Endothelial cell of umbilical vein (primary cell): ENCODE data around the gene FUT2. TPM values are rescaled to one million over a fixed set of nuclear protein-coding genes. Genes with fewer than 3 reads are reported as not detected.
"Not testable (repeated sequence)": the region's sequence is repeated elsewhere in the genome, so short reads cannot be mapped to it uniquely, and the experiment has no call there.

Experiments used
- BruUV-seq: library from RNA; stranded (reverse); fragments of 400-500 nt; replicated peaks from 2 replicates; lab custom pipeline; 2021; lab: Mats Ljungman, UMichigan
- CTCF ChIA-PET: fragments of 300-600, 350-600 bp; sonication (Branson Sonifier 250); formaldehyde crosslinking; loops from one replicate; lab custom pipeline; 2021; ENCODE audit warnings: antibody characterized with exemption, inconsistent platforms; lab: Charles Lee
- POLR2A ChIA-PET: fragments of 300-600, 350-600 bp; sonication (Branson Sonifier 250); formaldehyde crosslinking; loops from one replicate; lab custom pipeline; 2021; ENCODE audit warnings: antibody characterized with exemption, inconsistent platforms; lab: Charles Lee
- DNase-seq: peaks from one replicate; pipeline ENCODE4 v3.0.0-alpha.2; 2011; ENCODE audit warnings: low read depth, low spot score
- FAIRE-seq: peaks from 2 replicates; lab custom pipeline; 2011; peaks lifted over from hg19 to GRCh38; lab: Jason Lieb, UNC
- H2AFZ ChIP-seq: 2 replicates; pipeline ENCODE4 v1.6.0; 2012; ENCODE audit warnings: low read depth, low read length, control low read depth, inconsistent platforms
- H3K27ac ChIP-seq: 2 replicates; pipeline ENCODE4 v1.5.1; 2011; ENCODE audit warnings: low read depth, mild to moderate bottlenecking, control low read depth, low read length, moderate library complexity; ENCODE audit not compliant: insufficient read depth
- H3K27me3 ChIP-seq, 2 experiments: 2 replicates each; pipeline versions ENCODE4 v1.6.0 to v1.6.1; 2011; ENCODE audit warnings: low read length in 2 of 2, mixed read lengths in 1 of 2; ENCODE audit not compliant: control insufficient read depth in 2 of 2, insufficient read depth in 2 of 2
- H3K36me3 ChIP-seq, 2 experiments: 2 replicates in 1 of 2; 3 replicates in 1 of 2; pipeline ENCODE4 v1.5.1; 2011; ENCODE audit warnings: low read length in 2 of 2, mild to moderate bottlenecking in 1 of 2, moderate library complexity in 1 of 2; ENCODE audit not compliant: control insufficient read depth in 2 of 2, insufficient read depth in 2 of 2; ENCODE audit errors: extremely low read depth in 1 of 2
- H3K4me1 ChIP-seq: 3 replicates; pipeline ENCODE4 v1.5.1; 2011; ENCODE audit warnings: mild to moderate bottlenecking, low read length; ENCODE audit not compliant: control insufficient read depth, insufficient read depth; ENCODE audit errors: extremely low read depth
- H3K4me2 ChIP-seq: 2 replicates; pipeline ENCODE4 v1.6.1; 2011; ENCODE audit warnings: low read length, control low read depth, mixed read lengths; ENCODE audit not compliant: insufficient read depth
- H3K4me3 ChIP-seq, 3 experiments: fragments of 200-600 bp in 1 of 3; sonication (generic), shearing (Covaris generic) in 1 of 3; replicated peaks in 1 of 3; 2 replicates each; pipeline ENCODE4 v1.5.1; 2011 to 2016; ENCODE audit warnings: control low read depth in 3 of 3, low read length in 3 of 3, mild to moderate bottlenecking in 2 of 3, inconsistent platforms in 1 of 3, low read depth in 1 of 3, moderate library complexity in 1 of 3; ENCODE audit not compliant: insufficient read depth in 1 of 3
- H3K79me2 ChIP-seq: 2 replicates; pipeline ENCODE4 v1.6.0; 2012; ENCODE audit warnings: low read length, inconsistent platforms; ENCODE audit not compliant: control insufficient read depth, insufficient read depth
- H3K9ac ChIP-seq: replicated peaks from 2 replicates; pipeline ENCODE3; 2011; ENCODE audit warnings: low read length, control low read depth; ENCODE audit not compliant: insufficient read depth; ENCODE audit errors: extremely low read depth
- H3K9me1 ChIP-seq: replicated peaks from 3 replicates; pipeline ENCODE4 v1.6.0; 2011; ENCODE audit warnings: mild to moderate bottlenecking, low read length; ENCODE audit not compliant: control insufficient read depth, insufficient read depth; ENCODE audit errors: extremely low read depth
- H3K9me3 ChIP-seq: replicated peaks from 2 replicates; pipeline ENCODE4 v1.5.1; 2012; ENCODE audit warnings: low read length, inconsistent platforms; ENCODE audit not compliant: control insufficient read depth, insufficient read depth
- H4K20me1 ChIP-seq: replicated peaks from 2 replicates; pipeline ENCODE3; 2011; ENCODE audit warnings: mild to moderate bottlenecking, low read length; ENCODE audit not compliant: control insufficient read depth, insufficient read depth; ENCODE audit errors: extremely low read depth
- CTCF ChIP-seq, 2 donors: IDR thresholded peaks; 1 replicate in 1 of 2; 2 replicates in 1 of 2; pipeline ENCODE4 v1.5.1; 2011; ENCODE audit warnings: low read length in 2 of 2, mild to moderate bottlenecking in 2 of 2, moderate library complexity in 2 of 2, control low read depth in 1 of 2, inconsistent platforms in 1 of 2, low read depth in 1 of 2; ENCODE audit not compliant: insufficient read depth in 1 of 2; ENCODE audit errors: extremely low read depth in 1 of 2
- EZH2 ChIP-seq: IDR thresholded peaks from 2 replicates; pipeline ENCODE4 v1.6.1; 2012; ENCODE audit warnings: borderline replicate concordance, low read depth, mild to moderate bottlenecking, moderate library complexity, low read length, inconsistent platforms; ENCODE audit not compliant: severe bottlenecking
- FOS ChIP-seq: IDR thresholded peaks from 2 replicates; pipeline ENCODE4 v1.6.1; 2011; ENCODE audit warnings: mild to moderate bottlenecking, low read length, moderate library complexity, borderline replicate concordance; ENCODE audit not compliant: insufficient read depth
- GATA2 ChIP-seq: IDR thresholded peaks from 2 replicates; pipeline ENCODE4 v1.7.0; 2011; ENCODE audit warnings: low read depth, mild to moderate bottlenecking, moderate library complexity, mixed read lengths, low read length; ENCODE audit not compliant: insufficient read length, insufficient read depth
- JUN ChIP-seq: IDR thresholded peaks from 2 replicates; pipeline ENCODE4 v1.6.1; 2011; ENCODE audit warnings: borderline replicate concordance, low read depth; ENCODE audit not compliant: insufficient read length, insufficient read depth
- MAX ChIP-seq: IDR thresholded peaks from 2 replicates; pipeline ENCODE4 v1.6.1; 2011; ENCODE audit not compliant: insufficient read depth, insufficient read length
- MYC ChIP-seq: IDR thresholded peaks from one replicate; pipeline ENCODE4 v1.6.1; 2011; ENCODE audit warnings: mild to moderate bottlenecking, low read depth, low read length
- POLR2A ChIP-seq: IDR thresholded peaks from 2 replicates; pipeline ENCODE4 v1.6.1; 2012; ENCODE audit warnings: low read depth, mild to moderate bottlenecking, control low read depth, low read length
- POLR2AphosphoS5 ChIP-seq: IDR thresholded peaks from 2 replicates; pipeline ENCODE4 v1.6.1; 2012; ENCODE audit warnings: low read depth, mild to moderate bottlenecking, control low read depth, low read length, moderate library complexity; ENCODE audit not compliant: insufficient read depth
- dilution Hi-C: fragments of 300-500 bp; cut with MboI; formaldehyde crosslinking; loops from one replicate; pipeline ENCODE4 v1.15.0; 2019; ENCODE audit warnings: low sequenced_read_pairs; ENCODE audit not compliant: extremely low pct_ligation_motif_present
- intact Hi-C: fragments of 100-400 bp; cut with micrococcal nuclease; formaldehyde crosslinking; loops from one replicate; pipeline ENCODE4 v1.10.0; 2022
- polyA plus RNA-seq, 4 experiments: library from polyadenylated mRNA; depleted of rRNA in 3 of 4; stranded (reverse) in 3 of 4; unstranded in 1 of 4; fragments of >200 nt; gene quantifications; 2 replicates each; pipeline versions ENCODE4 v1.2.1 to v1.2.3, GENCODE V29; 2011 to 2012; ENCODE audit warnings: missing spikeins in 1 of 4
- total RNA-seq: library from RNA; stranded (reverse); gene quantifications from 2 replicates; pipeline ENCODE4 v1.2.3, GENCODE V29; 2021

FUT2 gene
- total and polyA plus RNA-seq, 2 donors (not counting 3 experiments of a cell fraction or from before 2014, with no cell fraction given) = not detected

GRCh38 chr19:48678201-48678600 lies 17.6 kb upstream of the FUT2 start:
- Histone ChIP-seq H3K36me3 (no peaks in the 10 kb centered on the region), H3K9me3 (no peaks in the 10 kb centered on the region), H2AFZ (no peak overlapping the region), H3K9ac (no peak overlapping the region), H3K27me3 (no peaks in the 10 kb centered on the region), H3K27ac (no peak overlapping the region), H3K4me3 (no peak overlapping the region), H3K79me2 (no peaks in the 10 kb centered on the region), H4K20me1 (no peaks in the 10 kb centered on the region), H3K4me1 (no peaks in the 10 kb centered on the region), H3K9me1 (no peaks in the 10 kb centered on the region), H3K4me2 (no peak overlapping the region)
- ChIA-PET POLR2A (no interaction called here), CTCF (interaction anchor here (0.8 to 1.3 kb wide), 4 partner anchors 12 to 106 kb away, joined by 3 to 4 read pairs (median 4); partner anchors contain the start of gene FUT2)
- intact Hi-C loops = no loop called here
- BruUV-seq = no TSS peak
- TF ChIP-seq EZH2 (no peak), CTCF (IDR thresholded peaks at IDR 0.05; ENCODE audit: extremely low read depth in 1 of 2, insufficient read depth in 1 of 2, low read depth in 1 of 2, low read length in 2 of 2) (no peak), FOS (no peak), POLR2A (no peak), POLR2AphosphoS5 (no peak), JUN (no peak), MYC (no peak), GATA2 (no peak), MAX (no peak)
- dilution Hi-C loops = no loop called here
- DNase-seq (no peak), FAIRE-seq (no peak)

- CTCF ChIA-PET, DNase-seq: not testable (repeated sequence)
These were observed 15.8 kb upstream of the FUT2 start for GRCh38 chr19:48680006-48680405.

More at GRCh38 chr19:48680006-48680405, 15.8 kb upstream of the FUT2 start:
- H3K27me3 ChIP-seq, H4K20me1 ChIP-seq, H3K4me1 ChIP-seq, POLR2A ChIA-PET, H3K9ac ChIP-seq, H3K79me2 ChIP-seq, H3K36me3 ChIP-seq, H3K4me2 ChIP-seq, intact Hi-C loops, dilution Hi-C loops, H2AFZ ChIP-seq, H3K27ac ChIP-seq, H3K4me3 ChIP-seq, BruUV-seq, H3K9me1 ChIP-seq, FAIRE-seq, H3K9me3 ChIP-seq: not testable (repeated sequence)
